NCI-H748 treated with DMSO at 0.1 percent for 48 hours (cell line): ENCODE measurements around the gene C7.
"Not testable (repeated sequence)": the region's sequence is repeated elsewhere in the genome, so short reads cannot be mapped to it uniquely, and the experiment has no call there.

Source experiments
- DNase-seq: peaks from one replicate; lab custom pipeline; 2025; lab: John Stamatoyannopoulos, UW

The C7 gene

GRCh38 chr5:40991168-40991980 lies 82.1 kb downstream of the C7 start:
- DNase-seq = no peak

GRCh38 chr5:40991981-40992559 lies 82.8 kb downstream of the C7 start:
- DNase-seq = no peak

- no peak for DNase-seq
These were observed 86.7 kb downstream of the C7 start for GRCh38 chr5:40995801-40996586.

- no peak for DNase-seq
These were observed 89.8 kb downstream of the C7 start for GRCh38 chr5:40999142-40999541.

GRCh38 chr5:40999966-41000365 lies 90.7 kb downstream of the C7 start:
- DNase-seq = no peak

GRCh38 chr5:41003670-41004376 lies 94.5 kb downstream of the C7 start:
- DNase-seq = no peak

- DNase-seq = no peak
These were observed 95.6 kb downstream of the C7 start for GRCh38 chr5:41004931-41005330.

- no peak for DNase-seq
These were observed 99.9 kb downstream of the C7 start for GRCh38 chr5:41009232-41009631.

GRCh38 chr5:41010572-41010971 lies 101.3 kb downstream of the C7 start:
- DNase-seq = no peak

- DNase-seq = no peak
These were observed 103.0 kb downstream of the C7 start for GRCh38 chr5:41012318-41012717.

- not testable (repeated sequence) for DNase-seq
These were observed 113.3 kb downstream of the C7 start for GRCh38 chr5:41022600-41022999.
